HEK293 (cell line): Measurements from ENCODE around the gene AGMO.

Experiments used
- CTCF ChIA-PET: fragments of 350-600 bp; formaldehyde crosslinking; extraction: SDS; loops from one replicate; lab custom pipeline; 2021; ENCODE audit warnings: antibody characterized with exemption; lab: Yijun Ruan, JAX
- POLR2A ChIA-PET: fragments of 300-600 bp; formaldehyde crosslinking; extraction: SDS; loops from one replicate; lab custom pipeline; 2020; ENCODE audit warnings: antibody characterized with exemption, inconsistent platforms; lab: Yijun Ruan, JAX
- H3K27ac ChIP-seq: fragments of 200-500 bp; sonication (Bioruptor generic); 2 replicates; pipeline ENCODE4 v1.5.1; 2014; ENCODE audit warnings: low read depth, low read length, control low read depth, inconsistent platforms; ENCODE audit errors: extremely low read depth
- H3K36me3 ChIP-seq, 2 experiments: fragments of 200-500 bp in 1 of 2; sonication (Bioruptor generic) in 1 of 2; 1 replicate in 1 of 2; 2 replicates in 1 of 2; pipeline ENCODE4 v1.5.1; 2014 to 2017; ENCODE audit warnings: inconsistent platforms in 2 of 2, low read length in 2 of 2; ENCODE audit not compliant: control insufficient read depth in 2 of 2, insufficient read depth in 1 of 2
- H3K4me1 ChIP-seq: fragments of 200-500 bp; sonication (Bioruptor generic); 2 replicates; pipeline ENCODE4 v1.5.1; 2014; ENCODE audit warnings: mild to moderate bottlenecking, low read length, inconsistent platforms; ENCODE audit not compliant: control insufficient read depth, insufficient read depth
- H3K4me3 ChIP-seq: 2 replicates; pipeline ENCODE4 v1.5.1; 2011; ENCODE audit warnings: low read depth, mild to moderate bottlenecking, control low read depth, low read length, moderate library complexity
- H3K9me3 ChIP-seq: fragments of 200-500 bp; sonication (Bioruptor generic); 2 replicates; pipeline ENCODE4 v1.5.1; 2014; ENCODE audit warnings: low read depth, low read length, inconsistent platforms; ENCODE audit not compliant: control insufficient read depth, insufficient read depth
- AEBP2 ChIP-seq: fragments of 450-650 bp; formaldehyde crosslinking; IDR thresholded peaks from 2 replicates; pipeline ENCODE4 v1.5.1; 2016; ENCODE audit warnings: missing biosample characterization, missing genetic modification characterization, borderline replicate concordance
- KLF16 ChIP-seq: fragments of 450-650 bp; formaldehyde crosslinking; IDR thresholded peaks from 2 replicates; pipeline ENCODE4 v1.5.1; 2017; ENCODE audit warnings: missing biosample characterization, missing genetic modification characterization
- KLF17 ChIP-seq: fragments of 450-650 bp; formaldehyde crosslinking; IDR thresholded peaks from 2 replicates; pipeline ENCODE4 v1.5.1; 2016; ENCODE audit warnings: missing biosample characterization, missing genetic modification characterization
- MEIS1 ChIP-seq: sonication (generic); formaldehyde crosslinking; IDR thresholded peaks from 2 replicates; pipeline ENCODE4 v1.8.1; 2022; ENCODE audit warnings: missing genetic modification reagents, mild to moderate bottlenecking, borderline replicate concordance
- OSR2 ChIP-seq: fragments of 450-650 bp; formaldehyde crosslinking; IDR thresholded peaks from 2 replicates; pipeline ENCODE4 v1.5.1; 2016; ENCODE audit warnings: missing biosample characterization, missing genetic modification characterization
- REPIN1 ChIP-seq: fragments of 450-650 bp; formaldehyde crosslinking; IDR thresholded peaks from 2 replicates; pipeline ENCODE4 v1.5.1; 2017; ENCODE audit warnings: missing biosample characterization, missing genetic modification characterization, low read depth
- SCRT2 ChIP-seq: fragments of 450-650 bp; formaldehyde crosslinking; IDR thresholded peaks from 2 replicates; pipeline ENCODE4 v1.5.1; 2016; ENCODE audit warnings: missing biosample characterization, missing genetic modification characterization
- ZFHX2 ChIP-seq: fragments of 450-650 bp; formaldehyde crosslinking; conservative IDR thresholded peaks from 2 replicates; pipeline ENCODE4 v1.5.1; 2016; ENCODE audit warnings: missing biosample characterization, missing genetic modification characterization
- ZNF202 ChIP-seq: fragments of 450-650 bp; formaldehyde crosslinking; IDR thresholded peaks from 2 replicates; pipeline ENCODE4 v1.5.1; 2016; ENCODE audit warnings: missing biosample characterization, missing genetic modification characterization, borderline replicate concordance
- ZNF23 ChIP-seq: fragments of 450-650 bp; formaldehyde crosslinking; IDR thresholded peaks from 2 replicates; pipeline ENCODE4 v1.5.1; 2016; ENCODE audit warnings: missing biosample characterization, missing genetic modification characterization, borderline replicate concordance
- ZNF274 ChIP-seq, 2 experiments: fragments of 200-500 bp in 1 of 2; fragments of 450-650 bp in 1 of 2; sonication (Bioruptor generic) in 1 of 2; formaldehyde crosslinking in 1 of 2; IDR thresholded peaks; 2 replicates each; pipeline versions ENCODE4 v1.5.1 to v1.6.1; 2014 to 2016; ENCODE audit warnings: borderline replicate concordance in 1 of 2, inconsistent platforms in 1 of 2, low read length in 1 of 2, missing biosample characterization in 1 of 2, missing genetic modification characterization in 1 of 2
- ZNF354C ChIP-seq: fragments of 450-650 bp; formaldehyde crosslinking; IDR thresholded peaks from 2 replicates; pipeline ENCODE4 v1.5.1; 2016; ENCODE audit warnings: missing biosample characterization, missing genetic modification characterization, low read depth, borderline replicate concordance
- ZNF362 ChIP-seq: fragments of 450-650 bp; formaldehyde crosslinking; IDR thresholded peaks from 2 replicates; pipeline ENCODE4 v1.5.1; 2016; ENCODE audit warnings: missing biosample characterization, missing genetic modification characterization
- ZNF544 ChIP-seq: fragments of 450-650 bp; formaldehyde crosslinking; IDR thresholded peaks from 2 replicates; pipeline ENCODE4 v1.5.0; 2017; ENCODE audit warnings: missing biosample characterization, missing genetic modification characterization
- ZNF549 ChIP-seq: fragments of 450-650 bp; IDR thresholded peaks from 2 replicates; pipeline ENCODE4 v1.5.1; 2018; ENCODE audit warnings: missing biosample characterization, missing genetic modification characterization, mild to moderate bottlenecking, inconsistent platforms, moderate library complexity
- ZNF558 ChIP-seq: fragments of 450-650 bp; formaldehyde crosslinking; IDR thresholded peaks from 2 replicates; pipeline ENCODE4 v1.5.1; 2016; ENCODE audit warnings: missing biosample characterization, missing genetic modification characterization
- ZNF600 ChIP-seq: fragments of 450-650 bp; formaldehyde crosslinking; IDR thresholded peaks from 2 replicates; pipeline ENCODE4 v1.5.1; 2016; ENCODE audit warnings: missing biosample characterization, missing genetic modification characterization
- ZNF654 ChIP-seq: fragments of 450-650 bp; formaldehyde crosslinking; IDR thresholded peaks from 2 replicates; pipeline ENCODE4 v1.5.1; 2016; ENCODE audit warnings: low read depth, missing biosample characterization, missing genetic modification characterization
- ZNF677 ChIP-seq: fragments of 450-650 bp; IDR thresholded peaks from 2 replicates; pipeline ENCODE4 v1.5.0; 2018; ENCODE audit warnings: missing biosample characterization, mild to moderate bottlenecking, missing genetic modification characterization, moderate library complexity
- ZNF785 ChIP-seq: fragments of 450-650 bp; formaldehyde crosslinking; IDR thresholded peaks from 2 replicates; pipeline ENCODE4 v1.5.1; 2016; ENCODE audit warnings: missing biosample characterization, missing genetic modification characterization
- ZSCAN30 ChIP-seq: fragments of 450-650 bp; IDR thresholded peaks from 2 replicates; pipeline ENCODE4 v1.5.1; 2018; ENCODE audit warnings: missing biosample characterization, mild to moderate bottlenecking, missing genetic modification characterization, moderate library complexity
- ZXDB ChIP-seq: fragments of 450-650 bp; formaldehyde crosslinking; IDR thresholded peaks from 2 replicates; pipeline ENCODE4 v1.5.1; 2016; ENCODE audit warnings: missing biosample characterization, missing genetic modification characterization

AGMO gene

GRCh38 chr7:15557186-15557585, 4.6 kb downstream of the AGMO start (continued):
- no peak for TF ChIP-seq ZSCAN30
- TF ChIP-seq REPIN1 (tag by site-specific recombination), result no peak
- TF ChIP-seq ZNF202, result no peak

GRCh38 chr7:15556339-15557105, 5.3 kb downstream of the AGMO start:
- POLR2A ChIA-PET, result no interaction called here
- TF ChIP-seq ZNF23 (tag by site-specific recombination), result no peak
- no peak for TF ChIP-seq ZNF549 (tag by site-specific recombination)
- TF ChIP-seq SCRT2 (tag by site-specific recombination), result no peak
- no peak for TF ChIP-seq MEIS1
- no peak for TF ChIP-seq ZNF785
- no peak for TF ChIP-seq ZNF544 (tag by site-specific recombination)
- no peak overlapping the region for H3K27ac ChIP-seq
- no peaks in the 10 kb centered on the region for H3K9me3 ChIP-seq
- no peaks in the 10 kb centered on the region for H3K4me1 ChIP-seq
- H3K4me3 ChIP-seq, result no peak overlapping the region
- CTCF ChIA-PET, result no interaction called here
- H3K36me3 ChIP-seq, result no peaks in the 10 kb centered on the region

GRCh38 chr7:15555381-15555859, 6.4 kb downstream of the AGMO start:
- Histone ChIP-seq H3K4me1 (no peaks in the 10 kb centered on the region), H3K4me3 (no peak overlapping the region), H3K9me3 (no peaks in the 10 kb centered on the region), H3K36me3 (no peaks in the 10 kb centered on the region), H3K27ac (no peak overlapping the region)
- ChIA-PET POLR2A (interaction anchor here (0.7 kb wide), 1 partner anchor 15 kb away, joined by 4 read pairs; no protein-coding TSS in a partner anchor), CTCF (no interaction called here)
- no peak for TF ChIP-seq ZNF677
- no peak for TF ChIP-seq ZNF362 (tag by site-specific recombination)
- TF ChIP-seq ZFHX2, result no peak
- TF ChIP-seq AEBP2 (tag by site-specific recombination), result no peak
- no peak for TF ChIP-seq ZNF274 (IDR thresholded peaks at IDR 0.05; ENCODE audit: low read length)
- no peak for TF ChIP-seq ZNF274 (tag by site-specific recombination; IDR thresholded peaks at IDR 0.05; ENCODE audit: borderline replicate concordance)
- TF ChIP-seq ZNF558 (tag by site-specific recombination), result no peak
- TF ChIP-seq ZXDB (tag by site-specific recombination), result no peak
- TF ChIP-seq OSR2, result no peak
- no peak for TF ChIP-seq KLF16
- TF ChIP-seq ZNF354C (tag by site-specific recombination), result no peak
- no peak for TF ChIP-seq ZNF600
- TF ChIP-seq KLF17 (tag by site-specific recombination), result no peak
- no peak for TF ChIP-seq ZNF654 (tag by site-specific recombination)
